ENCODE data around the gene ZFAND2A. TPM values are rescaled to one million over a fixed set of nuclear protein-coding genes. Genes with fewer than 3 reads are reported as not detected.

The ZFAND2A gene
- total and polyA plus RNA-seq, 8 donors: 15.1 to 28.9 (median 22.8) TPM

DNA sequence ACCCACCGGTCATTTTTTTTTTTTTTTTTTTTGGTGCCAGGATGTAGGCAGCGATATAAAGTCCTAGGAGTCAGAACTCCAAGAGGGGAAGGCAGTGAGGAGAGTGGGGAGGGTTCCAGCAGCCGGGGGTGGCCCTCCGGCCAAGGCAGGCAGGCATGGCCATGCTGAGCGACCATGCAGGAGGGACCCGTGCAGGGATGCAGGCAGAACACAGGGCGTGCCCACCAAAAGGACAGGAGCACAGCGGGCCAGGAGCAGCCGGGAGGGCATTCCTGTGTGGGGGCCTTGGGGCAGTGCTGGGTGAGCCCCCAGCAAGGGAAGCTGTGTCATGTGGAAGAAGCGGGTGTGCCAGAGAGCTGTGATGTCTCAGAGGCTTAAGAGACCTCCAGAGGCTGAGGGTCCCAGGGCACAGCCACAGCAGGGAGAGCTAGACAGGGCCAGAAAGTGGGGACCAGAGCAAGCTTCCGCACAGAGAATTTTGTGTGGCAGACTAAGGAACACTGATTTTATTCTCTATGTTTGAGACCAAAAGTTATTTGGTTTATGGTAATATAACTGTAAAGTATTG is 5.7 kb downstream of the ZFAND2A start:
- no peak for ATAC-seq
- H3K27me3 ChIP-seq: no peaks in the 10 kb centered on the region
- peaks cover 6 to 28% of the 10 kb centered on the region in 2 donors for H3K4me1 ChIP-seq
- no peak overlapping the region for H3K4me3 ChIP-seq
- TF ChIP-seq, protein P1, sequence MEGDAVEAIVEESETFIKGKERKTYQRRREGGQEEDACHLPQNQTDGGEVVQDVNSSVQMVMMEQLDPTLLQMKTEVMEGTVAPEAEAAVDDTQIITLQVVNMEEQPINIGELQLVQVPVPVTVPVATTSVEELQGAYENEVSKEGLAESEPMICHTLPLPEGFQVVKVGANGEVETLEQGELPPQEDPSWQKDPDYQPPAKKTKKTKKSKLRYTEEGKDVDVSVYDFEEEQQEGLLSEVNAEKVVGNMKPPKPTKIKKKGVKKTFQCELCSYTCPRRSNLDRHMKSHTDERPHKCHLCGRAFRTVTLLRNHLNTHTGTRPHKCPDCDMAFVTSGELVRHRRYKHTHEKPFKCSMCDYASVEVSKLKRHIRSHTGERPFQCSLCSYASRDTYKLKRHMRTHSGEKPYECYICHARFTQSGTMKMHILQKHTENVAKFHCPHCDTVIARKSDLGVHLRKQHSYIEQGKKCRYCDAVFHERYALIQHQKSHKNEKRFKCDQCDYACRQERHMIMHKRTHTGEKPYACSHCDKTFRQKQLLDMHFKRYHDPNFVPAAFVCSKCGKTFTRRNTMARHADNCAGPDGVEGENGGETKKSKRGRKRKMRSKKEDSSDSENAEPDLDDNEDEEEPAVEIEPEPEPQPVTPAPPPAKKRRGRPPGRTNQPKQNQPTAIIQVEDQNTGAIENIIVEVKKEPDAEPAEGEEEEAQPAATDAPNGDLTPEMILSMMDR (IDR thresholded peaks at IDR 0.05): no peak
- H3K36me3 ChIP-seq: peaks cover 0 to 85% of the 10 kb centered on the region in 2 donors
- peak in 1 of 4 donors; percentile 48 for DNase-seq
- intact Hi-C loops (cut with DNase I): loop anchor here in 1 of 2 donors (10.0 kb wide), 1 partner anchor 149 kb away; no protein-coding TSS in a partner anchor
- H3K9me3 ChIP-seq: no peaks in the 10 kb centered on the region
- no peak overlapping the region for H3K27ac ChIP-seq

DNA sequence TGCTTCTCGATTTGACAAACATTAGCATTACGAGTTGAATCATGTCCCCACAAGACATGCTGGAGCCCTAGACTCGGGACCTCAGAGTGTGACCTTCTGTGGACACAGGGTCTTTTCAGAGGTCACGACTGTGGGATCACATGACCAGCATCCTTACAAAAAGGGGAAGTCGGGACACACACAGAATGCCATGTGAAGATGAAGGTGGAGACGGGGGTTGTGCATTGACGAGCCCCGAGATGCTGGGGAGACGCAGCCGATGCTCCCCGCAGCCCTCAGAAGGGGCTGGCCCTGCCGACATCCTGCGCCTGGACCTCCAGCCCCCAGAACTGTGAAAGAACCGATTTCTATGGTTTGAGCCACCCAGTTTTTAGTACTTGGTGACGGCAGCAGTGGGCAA is 7.5 kb downstream of the ZFAND2A start:
- intact Hi-C loops (cut with DNase I): loop anchor here in 1 of 2 donors (10.0 kb wide), 1 partner anchor 148 kb away; no protein-coding TSS in a partner anchor
- no peak for ATAC-seq
- TF ChIP-seq, protein P1 (IDR thresholded peaks at IDR 0.05): no peak

DNA sequence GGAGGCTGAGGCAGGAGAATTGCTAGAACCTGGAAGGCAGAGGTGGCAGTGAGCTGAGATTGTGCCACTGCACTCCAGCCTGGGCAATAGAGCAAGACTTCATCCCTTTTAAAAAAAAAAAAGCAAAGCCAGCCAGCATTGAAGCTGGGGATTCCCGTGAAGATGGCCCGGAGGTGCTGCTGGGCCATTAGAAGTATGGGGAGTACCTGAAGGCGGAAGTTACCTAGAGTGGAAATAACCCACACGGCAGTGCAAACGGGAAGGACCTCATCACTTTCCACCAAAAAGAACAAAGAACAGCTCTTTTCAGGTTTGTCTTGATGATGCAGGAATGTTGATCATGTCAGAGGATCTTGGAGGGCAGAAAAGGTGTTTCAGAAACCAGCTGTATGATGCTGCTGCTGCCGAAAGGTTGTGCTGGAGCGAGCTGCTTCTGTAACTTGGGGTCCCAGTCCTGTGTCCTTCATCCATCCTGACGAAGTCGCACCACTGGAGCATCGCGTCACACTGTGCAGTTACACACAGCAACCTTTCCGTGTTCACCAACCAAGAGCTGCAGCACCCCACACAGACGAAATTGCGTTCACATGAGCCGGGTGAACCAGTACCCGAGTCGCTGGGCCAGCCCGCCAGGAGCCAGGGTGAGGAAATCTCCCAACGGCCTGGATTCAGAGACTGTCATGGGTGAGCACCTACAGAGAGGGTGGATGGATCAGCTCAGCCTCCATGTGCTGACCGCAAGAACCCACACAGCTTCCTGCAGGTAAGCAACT is 8.2 kb downstream of the ZFAND2A start:
- Histone ChIP-seq H3K4me1 (peaks cover 0 to 4% of the 10 kb centered on the region in 2 donors), H3K36me3 (peaks cover 0 to 75% of the 10 kb centered on the region in 2 donors), H3K9me3 (no peaks in the 10 kb centered on the region), H3K27me3 (no peaks in the 10 kb centered on the region), H3K27ac (no peak overlapping the region), H3K4me3 (no peak overlapping the region)
- ATAC-seq: no peak
- TF ChIP-seq, protein P1 (IDR thresholded peaks at IDR 0.05): no peak
- DNase-seq: peak in 1 of 4 donors; percentile 60
- intact Hi-C loops (cut with DNase I): loop anchor here in 1 of 2 donors (10.0 kb wide), 1 partner anchor 147 kb away; no protein-coding TSS in a partner anchor

More for the DNA sequence above, 7.5 kb downstream of the ZFAND2A start:
- Histone ChIP-seq H3K27ac (no peak overlapping the region), H3K4me3 (no peak overlapping the region), H3K27me3 (no peaks in the 10 kb centered on the region), H3K9me3 (no peaks in the 10 kb centered on the region), H3K4me1 (peaks cover 0 to 11% of the 10 kb centered on the region in 2 donors), H3K36me3 (peaks cover 0 to 82% of the 10 kb centered on the region in 2 donors)
- DNase-seq: peak in 1 of 4 donors; percentile 37

DNA sequence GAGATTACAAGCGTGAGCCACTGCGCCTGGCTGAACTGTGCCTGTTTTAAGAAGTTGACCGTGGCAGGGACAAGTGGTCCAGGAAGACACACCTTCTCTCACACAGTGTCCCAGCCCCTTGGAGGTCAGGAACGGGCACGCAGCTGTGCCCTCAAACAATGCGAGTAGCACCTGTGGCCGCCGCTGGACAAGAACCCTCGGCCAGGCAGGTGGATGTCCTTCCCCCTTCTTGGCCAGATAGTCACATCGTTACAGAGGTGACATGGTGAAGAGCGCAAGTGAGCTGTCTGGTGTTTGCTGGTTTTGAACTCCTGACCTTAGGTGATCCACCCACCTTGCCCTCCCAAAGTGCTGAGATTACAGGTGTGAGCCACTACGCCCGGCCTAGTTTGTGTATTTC is 8.8 kb downstream of the ZFAND2A start:
- intact Hi-C loops (cut with DNase I): loop anchor here in 1 of 2 donors (10.0 kb wide), 1 partner anchor 146 kb away; no protein-coding TSS in a partner anchor
- DNase-seq: peak in 1 of 4 donors; percentile 65
- no peaks in the 10 kb centered on the region for H3K9me3 ChIP-seq
- H3K27me3 ChIP-seq: no peaks in the 10 kb centered on the region
- no peak overlapping the region for H3K27ac ChIP-seq
- no peak overlapping the region for H3K4me3 ChIP-seq
- no peak for ATAC-seq
- H3K36me3 ChIP-seq: peaks cover 0 to 70% of the 10 kb centered on the region in 2 donors
- TF ChIP-seq, protein P1 (IDR thresholded peaks at IDR 0.05): no peak
- H3K4me1 ChIP-seq: no peaks in the 10 kb centered on the region

All from left lung (tissue), 10 donors.